ENCODE measurements around the gene HPDL. TPM values are rescaled to one million over a fixed set of nuclear protein-coding genes. Genes with fewer than 3 reads are reported as not detected.

Gene HPDL
- polyA plus RNA-seq, 1 experiment = 0.22 TPM

Other genes with a start within 250 kb of the HPDL start
- 0.06 and 0.09 TPM in 2 replicates for gene ZSWIM5, start 120.3 kb upstream of the HPDL start, polyA plus RNA-seq (2011; rRNA removed)
- gene TOE1, start 13.3 kb downstream of the HPDL start, polyA plus RNA-seq (2011; rRNA removed) = 8.1 and 10.1 TPM in 2 replicates
- gene MUTYH, start 13.5 kb downstream of the HPDL start, polyA plus RNA-seq (2011; rRNA removed) = 5.8 and 6.2 TPM in 2 replicates
- gene TESK2, start 164.3 kb downstream of the HPDL start, polyA plus RNA-seq (2011; rRNA removed) = 2.5 and 2.6 TPM in 2 replicates
- 0.89 and 1.0 TPM in 2 replicates for gene CCDC163, start 173.2 kb downstream of the HPDL start, polyA plus RNA-seq (2011; rRNA removed)
- gene MMACHC, start 173.4 kb downstream of the HPDL start, polyA plus RNA-seq (2011; rRNA removed) = 4.4 and 4.5 TPM in 2 replicates
- gene PRDX1, start 195.0 kb downstream of the HPDL start, polyA plus RNA-seq (2011; rRNA removed) = 988 and 1,110 TPM in 2 replicates
- 150 and 175 TPM in 2 replicates for gene AKR1A1, start 223.9 kb downstream of the HPDL start, polyA plus RNA-seq (2011; rRNA removed)

Data from AG04450 (cell line).